ENCODE measurements around the gene MRFAP1L1. TPM values are rescaled to one million over a fixed set of nuclear protein-coding genes. Genes with fewer than 3 reads are reported as not detected.

The MRFAP1L1 gene
- total and polyA plus RNA-seq, 9 of the 15 experiments (the other 6 are each of a cell fraction or from before 2014, with no cell fraction given), result 37.6 to 111 (median 83.8) TPM

DNA sequence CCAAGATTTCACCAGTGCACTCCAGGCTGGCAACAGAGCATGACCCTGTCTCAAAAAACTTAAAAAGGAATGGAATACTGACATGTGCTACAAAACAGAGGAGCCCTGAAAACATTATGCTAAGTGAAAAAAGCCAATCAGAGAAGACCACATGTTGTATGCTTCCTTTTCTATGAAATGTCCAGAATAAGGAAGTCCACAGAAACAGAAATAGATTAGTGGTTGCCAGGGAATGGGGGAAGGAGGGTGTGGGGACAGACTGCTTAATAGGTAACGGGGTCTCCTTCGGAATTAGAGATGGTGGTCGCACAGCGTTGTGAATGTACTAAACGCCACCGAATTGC is 42.8 kb upstream of the MRFAP1L1 start (continued):
- TF ChIP-seq NR0B1 (IDR thresholded peaks at IDR 0.05; ENCODE audit: partially characterized antibody), result no peak
- TF ChIP-seq ZNF592 (IDR thresholded peaks at IDR 0.05), result peak; percentile 31; the same call in 1 of the 2 replicates
- TF ChIP-seq ASH1L (IDR thresholded peaks at IDR 0.05; ENCODE audit: borderline replicate concordance, low read depth, partially characterized antibody), result peak; percentile 44
- TF ChIP-seq ZNF217 (CRISPR knock-in tag; IDR thresholded peaks at IDR 0.05), result no peak
- 0 out of 4 replicates have a peak, but pooled peaks of 1 of the 2 experiments have one; percentile 25 for TF ChIP-seq FOXK2 (conservative IDR thresholded peaks at IDR 0.05 in 1 of 2, IDR thresholded peaks at IDR 0.05 in 1 of 2; ENCODE audit: low read depth in 2 of 2)
- TF ChIP-seq MYC (IDR thresholded peaks at IDR 0.05; ENCODE audit: low read depth, low read length), result peak; percentile 63; the same call in 1 of the 2 replicates
- TF ChIP-seq MYC (CRISPR knock-in tag; IDR thresholded peaks at IDR 0.05; ENCODE audit: borderline replicate concordance, low read depth), result no peak
- no peak for TF ChIP-seq ZBTB33 (CRISPR knock-in tag; IDR thresholded peaks at IDR 0.05)
- no peak for TF ChIP-seq U2AF1 (optimal IDR thresholded peaks at IDR 0.05; ENCODE audit: low read depth, low read length)
- TF ChIP-seq ZKSCAN8 (CRISPR knock-in tag; IDR thresholded peaks at IDR 0.05), result 0 out of 2 replicates have a peak, but pooled peaks have one; percentile 14
- TF ChIP-seq STAT5B (CRISPR knock-in tag; IDR thresholded peaks at IDR 0.05), result no peak
- TF ChIP-seq L3MBTL2 (IDR thresholded peaks at IDR 0.05), result peak; percentile 61
- TF ChIP-seq MNT (conservative IDR thresholded peaks at IDR 0.05), result 0 out of 4 replicates have a peak, but pooled peaks of 1 of the 2 experiments have one; percentile 21
- peak; percentile 45; the same call in 1 of the 2 replicates for TF ChIP-seq ARID1B (IDR thresholded peaks at IDR 0.05)
- no peak for TF ChIP-seq ZNF282 (CRISPR knock-in tag; IDR thresholded peaks at IDR 0.05)
- TF ChIP-seq EP400 (IDR thresholded peaks at IDR 0.05), result peak; percentile 38; the same call in 1 of the 2 replicates
